HepG2 (cell line): ENCODE measurements around the gene TLDC2. TPM values are rescaled to one million over a fixed set of nuclear protein-coding genes. Genes with fewer than 3 reads are reported as not detected.

Experiments
- AGO2 ChIP-seq: fragments of 200-400 bp; formaldehyde crosslinking; optimal IDR thresholded peaks from 2 replicates; pipeline ENCODE3; 2017; ENCODE audit warnings: mild to moderate bottlenecking, low read depth, low read length, moderate library complexity
- NR2F6 ChIP-seq, 2 experiments: IDR thresholded peaks; 2 replicates each; pipeline ENCODE4 v1.6.1; 2016; ENCODE audit warnings: antibody characterized with exemption in 1 of 2, mild to moderate bottlenecking in 1 of 2
- POLR2A ChIP-seq, 2 experiments: IDR thresholded peaks; 2 replicates each; pipeline ENCODE4 v1.6.1; 2011; ENCODE audit warnings: low read depth in 2 of 2, low read length in 2 of 2, mild to moderate bottlenecking in 1 of 2, moderate library complexity in 1 of 2; ENCODE audit not compliant: insufficient read depth in 1 of 2
- SIN3A ChIP-seq: IDR thresholded peaks from 2 replicates; pipeline ENCODE4 v1.6.1; 2011; ENCODE audit warnings: low read depth, mild to moderate bottlenecking, control low read depth, low read length, borderline replicate concordance
- ZNF264 ChIP-seq: sonication (generic); formaldehyde crosslinking; IDR thresholded peaks from 2 replicates; pipeline ENCODE4 v1.4.0; 2020; ENCODE audit warnings: missing genetic modification reagents
- ZNF292 ChIP-seq: sonication (generic); formaldehyde crosslinking; IDR thresholded peaks from 2 replicates; pipeline ENCODE4 v1.8.1; 2022; ENCODE audit warnings: mild to moderate bottlenecking, low read depth, missing genetic modification reagents, borderline replicate concordance
- ZNF687 ChIP-seq: sonication (generic); formaldehyde crosslinking; IDR thresholded peaks from 2 replicates; pipeline ENCODE4 v1.5.1; 2020; ENCODE audit warnings: mild to moderate bottlenecking, missing genetic modification reagents, moderate library complexity
- polyA plus RNA-seq, 8 experiments: library from polyadenylated mRNA; depleted of rRNA in 3 of 8; stranded (reverse) in 7 of 8; unstranded in 1 of 8; fragments of >200 nt; fragmentation: Illumina TruSeq in 4 of 8; extraction: Trizol in 4 of 8; gene quantifications; 2 replicates each; pipeline versions ENCODE4 v1.2.1 to v1.2.3, GENCODE V29; 2011 to 2016; ENCODE audit warnings: low read depth in 4 of 8, missing spikeins in 1 of 8, mixed read lengths in 1 of 8; ENCODE audit not compliant: insufficient read depth in 1 of 8
- total RNA-seq, 5 experiments: library from RNA; depleted of rRNA; stranded (reverse); fragments of >200 nt; fragmentation: Illumina TruSeq; extraction: Trizol; gene quantifications; 2 replicates each; pipeline ENCODE4 v1.2.3, GENCODE V29; 2016; ENCODE audit warnings: low read depth in 1 of 5
- TF ChIP-seq, protein P1 (sequence below): sonication (generic); formaldehyde crosslinking; conservative IDR thresholded peaks from 2 replicates; pipeline ENCODE4 v1.4.0; 2020; ENCODE audit warnings: missing genetic modification reagents

Gene TLDC2
- total and polyA plus RNA-seq, 2 of the 13 experiments (the other 11 are each of a cell fraction or from before 2014, with no cell fraction given): 1.5 to 1.6 TPM

GRCh38 chr20:36855241-36855657 lies 20.7 kb upstream of the TLDC2 start (continued):
- TF ChIP-seq ZNF687 (CRISPR knock-in tag): 0 out of 2 replicates have a peak, but pooled peaks have one; percentile 29
- TF ChIP-seq, protein P1, sequence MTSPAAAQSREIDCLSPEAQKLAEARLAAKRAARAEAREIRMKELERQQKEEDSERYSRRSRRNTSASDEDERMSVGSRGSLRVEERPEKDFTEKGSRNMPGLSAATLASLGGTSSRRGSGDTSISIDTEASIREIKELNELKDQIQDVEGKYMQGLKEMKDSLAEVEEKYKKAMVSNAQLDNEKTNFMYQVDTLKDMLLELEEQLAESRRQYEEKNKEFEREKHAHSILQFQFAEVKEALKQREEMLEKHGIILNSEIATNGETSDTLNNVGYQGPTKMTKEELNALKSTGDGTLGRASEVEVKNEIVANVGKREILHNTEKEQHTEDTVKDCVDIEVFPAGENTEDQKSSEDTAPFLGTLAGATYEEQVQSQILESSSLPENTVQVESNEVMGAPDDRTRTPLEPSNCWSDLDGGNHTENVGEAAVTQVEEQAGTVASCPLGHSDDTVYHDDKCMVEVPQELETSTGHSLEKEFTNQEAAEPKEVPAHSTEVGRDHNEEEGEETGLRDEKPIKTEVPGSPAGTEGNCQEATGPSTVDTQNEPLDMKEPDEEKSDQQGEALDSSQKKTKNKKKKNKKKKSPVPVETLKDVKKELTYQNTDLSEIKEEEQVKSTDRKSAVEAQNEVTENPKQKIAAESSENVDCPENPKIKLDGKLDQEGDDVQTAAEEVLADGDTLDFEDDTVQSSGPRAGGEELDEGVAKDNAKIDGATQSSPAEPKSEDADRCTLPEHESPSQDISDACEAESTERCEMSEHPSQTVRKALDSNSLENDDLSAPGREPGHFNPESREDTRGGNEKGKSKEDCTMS (CRISPR knock-in tag): no peak
- TF ChIP-seq ZNF292 (CRISPR knock-in tag): no peak
- peak in 1 of 2 experiments; percentile 6; a peak in 1 of 4 replicates for TF ChIP-seq POLR2A (IDR thresholded peaks at IDR 0.05; ENCODE audit: insufficient read depth in 1 of 2, low read depth in 2 of 2, low read length in 2 of 2)
- peak; percentile 57 for TF ChIP-seq AGO2
- TF ChIP-seq NR2F6 (IDR thresholded peaks at IDR 0.05): peak; percentile 5; the same call in 1 of the 2 replicates
- TF ChIP-seq NR2F6 (CRISPR knock-in tag; IDR thresholded peaks at IDR 0.05): no peak
- TF ChIP-seq SIN3A: no peak
- no peak for TF ChIP-seq ZNF264 (CRISPR knock-in tag)
